Smooth muscle cell (in vitro differentiated cells): ENCODE data around the gene SAMD14. TPM values are rescaled to one million over a fixed set of nuclear protein-coding genes. Genes with fewer than 3 reads are reported as not detected.

Experiments
- DNase-seq: peaks from one replicate; lab custom pipeline; 2025; ENCODE audit not compliant: unreplicated experiment; lab: John Stamatoyannopoulos, UW
- H2AFZ ChIP-seq: fragments of 200-600 bp; sonication (generic); 2 replicates; pipeline ENCODE4 v1.6.0; 2016; ENCODE audit warnings: antibody characterized with exemption, low read depth, mild to moderate bottlenecking
- H3F3A ChIP-seq: fragments of 200-600 bp; sonication (generic); 2 replicates; pipeline ENCODE4 v1.6.0; 2017; ENCODE audit warnings: antibody characterized with exemption, low read depth
- H3K27ac ChIP-seq: fragments of 200-600 bp; sonication (generic); 2 replicates; pipeline ENCODE4 v1.5.1; 2016; ENCODE audit warnings: low read depth, mild to moderate bottlenecking
- H3K27me3 ChIP-seq: fragments of 200-600 bp; sonication (generic); 2 replicates; pipeline ENCODE4 v1.6.1; 2016; ENCODE audit warnings: low read depth, mild to moderate bottlenecking
- H3K36me3 ChIP-seq: fragments of 200-600 bp; sonication (generic); 2 replicates; pipeline ENCODE4 v1.5.1; 2016; ENCODE audit warnings: low read depth
- H3K4me1 ChIP-seq: fragments of 200-600 bp; sonication (generic); 2 replicates; pipeline ENCODE4 v1.5.1; 2016; ENCODE audit warnings: low read depth
- H3K4me2 ChIP-seq: fragments of 200-600 bp; sonication (generic); 2 replicates; pipeline ENCODE4 v1.6.0; 2016; ENCODE audit warnings: mild to moderate bottlenecking
- H3K4me3 ChIP-seq: fragments of 200-600 bp; sonication (generic); 2 replicates; pipeline ENCODE4 v1.5.1; 2016; ENCODE audit warnings: mild to moderate bottlenecking
- H3K79me2 ChIP-seq: fragments of 200-600 bp; sonication (generic); 2 replicates; pipeline ENCODE4 v1.6.0; 2016; ENCODE audit warnings: low read depth, mild to moderate bottlenecking
- H3K9ac ChIP-seq: fragments of 200-600 bp; sonication (generic); 2 replicates; pipeline ENCODE4 v1.6.0; 2016; ENCODE audit warnings: low read depth
- H3K9me3 ChIP-seq: fragments of 200-600 bp; sonication (generic); replicated peaks from 2 replicates; pipeline ENCODE4 v1.5.1; 2016; ENCODE audit warnings: low read depth
- H4K20me1 ChIP-seq: fragments of 200-600 bp; sonication (generic); 2 replicates; pipeline ENCODE4 v1.6.0; 2016; ENCODE audit warnings: low read depth
- CTCF ChIP-seq: fragments of 200-600 bp; sonication (generic); IDR thresholded peaks from 2 replicates; pipeline ENCODE4 v1.5.1; 2017; ENCODE audit warnings: borderline replicate concordance, mild to moderate bottlenecking, antibody characterized with exemption; ENCODE audit not compliant: insufficient read depth, poor library complexity, severe bottlenecking
- WGBS: methylation state at CpG from one replicate; pipeline ENCODE4 v1.1.7; 2016; ENCODE audit warnings: low lambda C conversion rate; 5-methylcytosine and 5-hydroxymethylcytosine counted together
- polyA plus RNA-seq: library from polyadenylated mRNA; unstranded; fragments of >200 nt; fragmentation: Nextera tagmentation; extraction: Ambion mirVana; gene quantifications from 2 replicates; pipeline ENCODE4 v1.2.1, GENCODE V29; 2016
- total RNA-seq: library from RNA; depleted of rRNA; stranded (reverse); fragments of >200 nt; gene quantifications from 2 replicates; pipeline ENCODE4 v1.2.3, GENCODE V29; 2014

SAMD14 gene
- total and polyA plus RNA-seq, 2 experiments from 2014 or later = 13.7 to 39.1 TPM

- peak overlapping the region; percentile 20 for H3K9ac ChIP-seq
- 20% methylated on average over 10 of the region's 10 CpGs for WGBS
- no peak for DNase-seq
Measured at GRCh38 chr17:50173335-50173941, 43.5 kb upstream of the SAMD14 start.

GRCh38 chr17:50172936-50173334 is 43.0 kb upstream of the SAMD14 start:
- DNase-seq = no peak
- Histone ChIP-seq H3K27ac (peak overlapping the region; percentile 64), H3K9ac (peak overlapping the region; percentile 20), H3K36me3 (no peaks in the 10 kb centered on the region), H2AFZ (no peak overlapping the region), H3K4me2 (no peak overlapping the region), H3K4me3 (no peak overlapping the region), H3K27me3 (no peaks in the 10 kb centered on the region), H4K20me1 (no peaks in the 10 kb centered on the region), H3K9me3 (no peaks in the 10 kb centered on the region), H3F3A (peaks cover 20% of the 10 kb centered on the region), H3K4me1 (peaks cover 10% of the 10 kb centered on the region), H3K79me2 (no peaks in the 10 kb centered on the region)
- no peak for TF ChIP-seq CTCF
- 73% methylated on average over 6 of the region's 6 CpGs for WGBS

More at GRCh38 chr17:50173335-50173941, 43.5 kb upstream of the SAMD14 start:
- no peak for TF ChIP-seq CTCF
- H3K4me2 ChIP-seq = peak overlapping the region; percentile 36
- peaks cover 11% of the 10 kb centered on the region for H3K4me1 ChIP-seq
- no peaks in the 10 kb centered on the region for H3K27me3 ChIP-seq
- peak overlapping the region; percentile 64 for H3K27ac ChIP-seq
- H4K20me1 ChIP-seq = no peaks in the 10 kb centered on the region
- no peak overlapping the region for H2AFZ ChIP-seq
- H3K9me3 ChIP-seq = no peaks in the 10 kb centered on the region
- no peaks in the 10 kb centered on the region for H3K36me3 ChIP-seq
- peaks cover 20% of the 10 kb centered on the region for H3F3A ChIP-seq
- H3K79me2 ChIP-seq = no peaks in the 10 kb centered on the region
- no peak overlapping the region for H3K4me3 ChIP-seq

- H3K36me3 ChIP-seq = no peaks in the 10 kb centered on the region
- no peaks in the 10 kb centered on the region for H3K27me3 ChIP-seq
- 96% methylated on average over 11 of the region's 11 CpGs for WGBS
- no peak overlapping the region for H3K27ac ChIP-seq
- no peak for TF ChIP-seq CTCF
- no peaks in the 10 kb centered on the region for H3K9me3 ChIP-seq
- no peak overlapping the region for H3K4me3 ChIP-seq
- H3K4me1 ChIP-seq = peaks cover 2% of the 10 kb centered on the region
- DNase-seq = no peak
- no peaks in the 10 kb centered on the region for H4K20me1 ChIP-seq
- no peak overlapping the region for H3K4me2 ChIP-seq
- H3K9ac ChIP-seq = no peak overlapping the region
- H3K79me2 ChIP-seq = no peaks in the 10 kb centered on the region
- H3F3A ChIP-seq = peaks cover 13% of the 10 kb centered on the region
- no peak overlapping the region for H2AFZ ChIP-seq
Measured at GRCh38 chr17:50172130-50172529, 42.2 kb upstream of the SAMD14 start.

- Histone ChIP-seq H3K27me3 (no peaks in the 10 kb centered on the region), H3K4me3 (no peak overlapping the region), H4K20me1 (no peaks in the 10 kb centered on the region), H3K36me3 (no peaks in the 10 kb centered on the region), H3K27ac (no peak overlapping the region), H3K79me2 (no peaks in the 10 kb centered on the region), H3K4me1 (no peaks in the 10 kb centered on the region), H3K4me2 (no peak overlapping the region), H3K9me3 (no peaks in the 10 kb centered on the region), H3K9ac (no peak overlapping the region), H3F3A (peaks cover 9% of the 10 kb centered on the region), H2AFZ (no peak overlapping the region)
- no peak for DNase-seq
- WGBS = 96% methylated on average over 17 of the region's 17 CpGs
- TF ChIP-seq CTCF = no peak
Measured at GRCh38 chr17:50171371-50172071, 41.6 kb upstream of the SAMD14 start.
